ENCODE measurements around the gene RBPMS2. TPM values are rescaled to one million over a fixed set of nuclear protein-coding genes. Genes with fewer than 3 reads are reported as not detected.

Gene RBPMS2
- total and polyA plus RNA-seq, 2 of the 4 experiments (the other 2 are of a cell fraction), result 2.8 TPM; not detected in 1

DNA sequence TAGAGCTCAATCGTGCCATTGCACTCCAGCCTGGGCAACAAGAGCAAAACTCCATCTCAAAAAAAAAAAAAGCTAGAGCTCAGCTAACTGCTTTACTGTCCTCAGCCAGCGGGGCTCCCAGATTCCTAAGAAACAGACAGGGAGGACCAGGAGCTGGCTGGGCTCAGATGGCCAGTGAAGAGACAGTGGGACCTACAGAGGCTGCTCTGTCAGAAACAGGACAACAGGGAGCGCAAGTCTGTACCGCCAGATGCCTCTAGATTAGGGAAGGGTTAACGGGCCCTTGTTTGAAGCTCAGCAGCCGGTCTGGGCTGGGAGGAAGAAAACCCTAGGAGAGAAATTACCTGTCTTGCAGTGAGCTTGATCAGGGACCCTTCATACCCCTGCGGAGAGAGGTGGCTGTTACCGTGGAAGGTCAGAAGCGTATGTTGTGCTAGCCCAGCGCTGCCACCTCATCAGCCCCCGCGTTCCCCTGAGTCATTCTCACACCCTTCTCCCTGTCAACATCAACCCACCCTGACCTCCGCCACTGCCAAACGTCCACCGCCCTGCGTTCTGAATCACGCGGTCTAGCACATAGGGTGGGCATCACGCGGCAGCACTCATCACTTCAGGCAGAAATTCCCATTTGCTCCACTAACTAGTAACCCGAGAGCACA lies 25.3 kb downstream of the RBPMS2 start:
- dilution Hi-C loops (cut with HindIII; ENCODE audit: low sequenced_read_pairs, unreplicated experiment) (no loop called here), intact Hi-C loops (cut with micrococcal nuclease) (no loop called here), in situ Hi-C loops (cut with MboI; ENCODE audit: low sequenced_read_pairs) (no loop called here)
- Histone ChIP-seq H3K14ac (replicated peaks; ENCODE audit: low read depth, low read length) (no peak overlapping the region), H3K27me3 (ENCODE audit: control insufficient read depth, insufficient read depth, low read length) (peaks cover 2% of the 10 kb centered on the region; the same call in 1 of the 2 replicates), H2AK9ac (replicated peaks; ENCODE audit: low read depth, low read length, poor library complexity) (peak overlapping the region; percentile 67), H3K4me3 (ENCODE audit: insufficient read depth, low read depth, low read length) (no peak overlapping the region), H3K79me1 (ENCODE audit: low read depth in 1 of 2, low read length in 2 of 2) (no peaks in the 10 kb centered on the region), H3K9me3 (ENCODE audit: control insufficient read depth, insufficient read depth, low read length) (no peaks in the 10 kb centered on the region), H3K4me2 (ENCODE audit: low read depth, low read length) (0 out of 2 replicates have a peak overlapping the region, but pooled peaks have one; percentile 0), H3K9ac (ENCODE audit: low read depth, low read length) (no peak overlapping the region), H4K91ac (ENCODE audit: insufficient read depth, low read depth, low read length) (no peak overlapping the region), H4K5ac (ENCODE audit: low read depth, low read length) (no peak overlapping the region), H2AFZ (replicated peaks; ENCODE audit: low read length, poor library complexity) (peak overlapping the region; percentile 11), H2BK120ac (ENCODE audit: low read depth, low read length) (no peak overlapping the region), H3K18ac (ENCODE audit: low read depth, low read length) (no peak overlapping the region), H4K20me1 (ENCODE audit: insufficient read depth, low read length) (peaks cover 5% of the 10 kb centered on the region; the same call in 1 of the 2 replicates), H3K4me1 (ENCODE audit: control insufficient read depth, insufficient read depth, low read length) (peaks cover 11% of the 10 kb centered on the region), H3K27ac (ENCODE audit: insufficient read depth, low read length) (no peak overlapping the region), H2BK20ac (ENCODE audit: low read depth, low read length) (no peak overlapping the region), H2BK15ac (ENCODE audit: low read depth, low read length) (no peak overlapping the region; the same call in 2 of the 3 replicates), H2BK5ac (ENCODE audit: low read depth, low read length, poor library complexity, severe bottlenecking) (no peak overlapping the region), H3K36me3 (ENCODE audit: control insufficient read depth, insufficient read depth, low read length) (no peaks in the 10 kb centered on the region), H3K4ac (ENCODE audit: low read depth, low read length) (peak overlapping the region; percentile 1; the same call in 1 of the 2 replicates), H2AK5ac (ENCODE audit: low read depth, low read length) (peak overlapping the region; percentile 36), H3K23ac (ENCODE audit: low read depth, low read length) (no peak overlapping the region; the same call in 1 of the 2 replicates), H3K9me1 (ENCODE audit: insufficient read depth, low read length) (peaks cover 18% of the 10 kb centered on the region; the same call in 1 of the 2 replicates), H4K8ac (ENCODE audit: low read depth in 2 of 2, low read length in 2 of 2) (peak overlapping the region in 1 of 2 experiments; percentile 12; a peak in 1 of 4 replicates), H3K56ac (ENCODE audit: extremely low read depth, insufficient read depth, low read length) (no peak overlapping the region)
- DNase-seq (peak; percentile 57), ATAC-seq (ENCODE audit: low read depth) (peak; percentile 85)
- CTCF ChIA-PET, result interaction anchor here (0.9 to 2.6 kb wide), 3 partner anchors 51 to 70 kb away, joined by 3 to 11 read pairs (median 6); no protein-coding TSS in a partner anchor
- no TSS peak for BruUV-seq (replicated peaks)
- POLR2A ChIA-PET (ENCODE audit: unreplicated experiment), result no interaction called here
- WGBS, 2 experiments (ENCODE audit: extremely low coverage in 2 of 2, insufficient read length in 1 of 2), result 27% methylated on average over 17 of the region's 21 CpGs; no CpG with 5 or more reads in 1 of the 2 experiments
- no peak for TF ChIP-seq RFX5 (IDR thresholded peaks at IDR 0.05; ENCODE audit: low read depth, low read length)
- TF ChIP-seq RCOR1 (IDR thresholded peaks at IDR 0.05; ENCODE audit: insufficient replicate concordance, low read length), result no peak
- no peak for TF ChIP-seq FOS (IDR thresholded peaks at IDR 0.05; ENCODE audit: low read depth, low read length)
- TF ChIP-seq RAD21 (IDR thresholded peaks at IDR 0.05; ENCODE audit: low read length), result no peak
- TF ChIP-seq, protein P1, sequence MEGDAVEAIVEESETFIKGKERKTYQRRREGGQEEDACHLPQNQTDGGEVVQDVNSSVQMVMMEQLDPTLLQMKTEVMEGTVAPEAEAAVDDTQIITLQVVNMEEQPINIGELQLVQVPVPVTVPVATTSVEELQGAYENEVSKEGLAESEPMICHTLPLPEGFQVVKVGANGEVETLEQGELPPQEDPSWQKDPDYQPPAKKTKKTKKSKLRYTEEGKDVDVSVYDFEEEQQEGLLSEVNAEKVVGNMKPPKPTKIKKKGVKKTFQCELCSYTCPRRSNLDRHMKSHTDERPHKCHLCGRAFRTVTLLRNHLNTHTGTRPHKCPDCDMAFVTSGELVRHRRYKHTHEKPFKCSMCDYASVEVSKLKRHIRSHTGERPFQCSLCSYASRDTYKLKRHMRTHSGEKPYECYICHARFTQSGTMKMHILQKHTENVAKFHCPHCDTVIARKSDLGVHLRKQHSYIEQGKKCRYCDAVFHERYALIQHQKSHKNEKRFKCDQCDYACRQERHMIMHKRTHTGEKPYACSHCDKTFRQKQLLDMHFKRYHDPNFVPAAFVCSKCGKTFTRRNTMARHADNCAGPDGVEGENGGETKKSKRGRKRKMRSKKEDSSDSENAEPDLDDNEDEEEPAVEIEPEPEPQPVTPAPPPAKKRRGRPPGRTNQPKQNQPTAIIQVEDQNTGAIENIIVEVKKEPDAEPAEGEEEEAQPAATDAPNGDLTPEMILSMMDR (conservative IDR thresholded peaks at IDR 0.05; ENCODE audit: low read depth, low read length), result peak; percentile 17; the same call in 1 of the 2 replicates
- no peak for TF ChIP-seq MXI1 (IDR thresholded peaks at IDR 0.05; ENCODE audit: borderline replicate concordance, low read depth, low read length)
- no peak for TF ChIP-seq CEBPB (IDR thresholded peaks at IDR 0.05; ENCODE audit: low read depth, low read length)
- TF ChIP-seq MAFK (IDR thresholded peaks at IDR 0.05; ENCODE audit: low read depth, low read length), result no peak
- peak; percentile 67 for TF ChIP-seq BHLHE40 (IDR thresholded peaks at IDR 0.05; ENCODE audit: low read depth, low read length)
- TF ChIP-seq MAZ (IDR thresholded peaks at IDR 0.05; ENCODE audit: borderline replicate concordance, low read depth, low read length), result peak; percentile 30; the same call in 1 of the 2 replicates
- TF ChIP-seq, protein P2, sequence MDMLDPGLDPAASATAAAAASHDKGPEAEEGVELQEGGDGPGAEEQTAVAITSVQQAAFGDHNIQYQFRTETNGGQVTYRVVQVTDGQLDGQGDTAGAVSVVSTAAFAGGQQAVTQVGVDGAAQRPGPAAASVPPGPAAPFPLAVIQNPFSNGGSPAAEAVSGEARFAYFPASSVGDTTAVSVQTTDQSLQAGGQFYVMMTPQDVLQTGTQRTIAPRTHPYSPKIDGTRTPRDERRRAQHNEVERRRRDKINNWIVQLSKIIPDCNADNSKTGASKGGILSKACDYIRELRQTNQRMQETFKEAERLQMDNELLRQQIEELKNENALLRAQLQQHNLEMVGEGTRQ (IDR thresholded peaks at IDR 0.05; ENCODE audit: low read depth, low read length), result no peak
- TF ChIP-seq, protein P3, sequence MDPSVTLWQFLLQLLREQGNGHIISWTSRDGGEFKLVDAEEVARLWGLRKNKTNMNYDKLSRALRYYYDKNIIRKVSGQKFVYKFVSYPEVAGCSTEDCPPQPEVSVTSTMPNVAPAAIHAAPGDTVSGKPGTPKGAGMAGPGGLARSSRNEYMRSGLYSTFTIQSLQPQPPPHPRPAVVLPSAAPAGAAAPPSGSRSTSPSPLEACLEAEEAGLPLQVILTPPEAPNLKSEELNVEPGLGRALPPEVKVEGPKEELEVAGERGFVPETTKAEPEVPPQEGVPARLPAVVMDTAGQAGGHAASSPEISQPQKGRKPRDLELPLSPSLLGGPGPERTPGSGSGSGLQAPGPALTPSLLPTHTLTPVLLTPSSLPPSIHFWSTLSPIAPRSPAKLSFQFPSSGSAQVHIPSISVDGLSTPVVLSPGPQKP (IDR thresholded peaks at IDR 0.05; ENCODE audit: borderline replicate concordance, low read depth, low read length), result no peak
- TF ChIP-seq NFE2L2 (IDR thresholded peaks at IDR 0.05; ENCODE audit: low read depth, low read length), result peak; percentile 37; the same call in 1 of the 2 replicates
- no peak for TF ChIP-seq POLR2A (IDR thresholded peaks at IDR 0.05; ENCODE audit: low read depth, low read length)
- TF ChIP-seq CHD1 (IDR thresholded peaks at IDR 0.05; ENCODE audit: low read depth, low read length), result no peak

Measured in IMR-90 (cell line).